IMR-90 (cell line): ENCODE measurements around the gene SDS. TPM values are rescaled to one million over a fixed set of nuclear protein-coding genes. Genes with fewer than 3 reads are reported as not detected.

Experiments used
- ATAC-seq: fragments of 200-7000 bp; cut with Tn5 transposase; 2 replicates; pipeline ENCODE4 v1.9.1; 2020; ENCODE audit warnings: low read depth, mild to moderate bottlenecking, moderate library complexity
- BruUV-seq: library from RNA; stranded (reverse); fragments of 400-500 nt; replicated peaks from 2 replicates; lab custom pipeline; 2021; lab: Mats Ljungman, UMichigan
- CTCF ChIA-PET: fragments of 300-600 bp; formaldehyde crosslinking; extraction: SDS; loops from one replicate; lab custom pipeline; 2021; ENCODE audit warnings: antibody characterized with exemption; lab: Yijun Ruan, JAX
- POLR2A ChIA-PET: fragments of 300-600 bp; sonication (Branson Sonifier 250); formaldehyde crosslinking; loops from one replicate; lab custom pipeline; 2022; ENCODE audit warnings: antibody characterized with exemption; ENCODE audit not compliant: unreplicated experiment; lab: Charles Lee
- DNase-seq: peaks from one replicate; pipeline ENCODE4 v3.0.0; 2013
- H2AFZ ChIP-seq: replicated peaks from 2 replicates; pipeline ENCODE3; 2013; ENCODE audit warnings: low read length, mild to moderate bottlenecking; ENCODE audit not compliant: poor library complexity
- H2AK5ac ChIP-seq: 2 replicates; pipeline ENCODE4 v1.6.1; 2013; ENCODE audit warnings: low read depth, low read length, inconsistent platforms
- H2AK9ac ChIP-seq: replicated peaks from 2 replicates; pipeline ENCODE3; 2013; ENCODE audit warnings: mild to moderate bottlenecking, low read depth, low read length, moderate library complexity; ENCODE audit not compliant: poor library complexity
- H2BK120ac ChIP-seq: 2 replicates; pipeline ENCODE4 v1.6.1; 2013; ENCODE audit warnings: low read depth, low read length, inconsistent platforms
- H2BK15ac ChIP-seq: 3 replicates; pipeline ENCODE4 v1.6.1; 2013; ENCODE audit warnings: low read depth, low read length, inconsistent platforms
- H2BK20ac ChIP-seq: 2 replicates; pipeline ENCODE4 v1.6.1; 2013; ENCODE audit warnings: low read depth, mild to moderate bottlenecking, inconsistent platforms, low read length, moderate library complexity
- H2BK5ac ChIP-seq: 2 replicates; pipeline ENCODE4 v1.6.1; 2013; ENCODE audit warnings: mild to moderate bottlenecking, low read depth, low read length, inconsistent platforms; ENCODE audit not compliant: poor library complexity, severe bottlenecking
- H3K14ac ChIP-seq: replicated peaks from 2 replicates; pipeline ENCODE4 v1.6.1; 2013; ENCODE audit warnings: low read depth, low read length, inconsistent platforms
- H3K18ac ChIP-seq: 2 replicates; pipeline ENCODE4 v1.6.1; 2013; ENCODE audit warnings: low read depth, low read length, control low read depth
- H3K23ac ChIP-seq: 2 replicates; pipeline ENCODE4 v1.6.1; 2013; ENCODE audit warnings: low read depth, low read length, inconsistent platforms
- H3K27ac ChIP-seq: 2 replicates; pipeline ENCODE4 v1.5.1; 2013; ENCODE audit warnings: mild to moderate bottlenecking, control low read depth, low read length; ENCODE audit not compliant: insufficient read depth
- H3K27me3 ChIP-seq: 2 replicates; pipeline ENCODE4 v1.6.1; 2013; ENCODE audit warnings: low read length; ENCODE audit not compliant: control insufficient read depth, insufficient read depth
- H3K36me3 ChIP-seq: 2 replicates; pipeline ENCODE4 v1.6.1; 2013; ENCODE audit warnings: low read length, mixed read lengths; ENCODE audit not compliant: control insufficient read depth, insufficient read depth
- H3K4ac ChIP-seq: 2 replicates; pipeline ENCODE4 v1.6.1; 2013; ENCODE audit warnings: low read depth, low read length, inconsistent platforms
- H3K4me1 ChIP-seq: 2 replicates; pipeline ENCODE4 v1.6.1; 2013; ENCODE audit warnings: low read length, mixed read lengths; ENCODE audit not compliant: control insufficient read depth, insufficient read depth
- H3K4me2 ChIP-seq: 2 replicates; pipeline ENCODE4 v1.6.1; 2013; ENCODE audit warnings: low read depth, mild to moderate bottlenecking, control low read depth, low read length, moderate library complexity
- H3K4me3 ChIP-seq: 2 replicates; pipeline ENCODE4 v1.5.1; 2013; ENCODE audit warnings: low read depth, mild to moderate bottlenecking, control low read depth, low read length, moderate library complexity; ENCODE audit not compliant: insufficient read depth
- H3K56ac ChIP-seq: 2 replicates; pipeline ENCODE4 v1.6.1; 2013; ENCODE audit warnings: low read length, inconsistent platforms; ENCODE audit not compliant: insufficient read depth; ENCODE audit errors: extremely low read depth
- H3K79me1 ChIP-seq, 2 experiments: 2 replicates each; pipeline ENCODE4 v1.6.1; 2013; ENCODE audit warnings: low read length in 2 of 2, inconsistent platforms in 1 of 2, low read depth in 1 of 2
- H3K9ac ChIP-seq: 2 replicates; pipeline ENCODE4 v1.6.1; 2013; ENCODE audit warnings: low read depth, low read length, control low read depth
- H3K9me1 ChIP-seq: 2 replicates; pipeline ENCODE4 v1.6.1; 2013; ENCODE audit warnings: low read length, inconsistent platforms; ENCODE audit not compliant: insufficient read depth
- H3K9me3 ChIP-seq: 2 replicates; pipeline ENCODE4 v1.6.1; 2013; ENCODE audit warnings: low read length; ENCODE audit not compliant: control insufficient read depth, insufficient read depth
- H4K20me1 ChIP-seq: 2 replicates; pipeline ENCODE4 v1.6.1; 2013; ENCODE audit warnings: low read length, inconsistent platforms; ENCODE audit not compliant: insufficient read depth
- H4K5ac ChIP-seq: 2 replicates; pipeline ENCODE4 v1.6.1; 2013; ENCODE audit warnings: mild to moderate bottlenecking, low read depth, low read length, control low read depth
- H4K8ac ChIP-seq, 2 experiments: 2 replicates each; pipeline ENCODE4 v1.6.1; 2013; ENCODE audit warnings: low read depth in 2 of 2, low read length in 2 of 2, control low read depth in 1 of 2, inconsistent platforms in 1 of 2
- H4K91ac ChIP-seq: 2 replicates; pipeline ENCODE4 v1.6.1; 2013; ENCODE audit warnings: low read depth, low read length, inconsistent platforms; ENCODE audit not compliant: insufficient read depth
- BHLHE40 ChIP-seq: fragments of 150-350 bp; IDR thresholded peaks from 2 replicates; pipeline ENCODE4 v1.6.1; 2016; ENCODE audit warnings: mild to moderate bottlenecking, low read depth, low read length
- CEBPB ChIP-seq: IDR thresholded peaks from 2 replicates; pipeline ENCODE4 v1.6.1; 2012; ENCODE audit warnings: low read depth, low read length, improper control_type of control experiment
- CHD1 ChIP-seq: IDR thresholded peaks from 2 replicates; pipeline ENCODE4 v1.6.1; 2012; ENCODE audit warnings: low read depth, low read length, improper control_type of control experiment
- CTCF ChIP-seq: conservative IDR thresholded peaks from 2 replicates; pipeline ENCODE4 v1.5.1; 2012; ENCODE audit warnings: mild to moderate bottlenecking, low read depth, low read length, improper control_type of control experiment
- ELK1 ChIP-seq: fragments of 150-350 bp; IDR thresholded peaks from 2 replicates; pipeline ENCODE4 v1.6.1; 2016; ENCODE audit warnings: low read depth, mild to moderate bottlenecking, low read length, moderate library complexity, borderline replicate concordance
- FOS ChIP-seq: fragments of 150-350 bp; IDR thresholded peaks from 2 replicates; pipeline ENCODE4 v1.6.1; 2016; ENCODE audit warnings: low read depth, low read length
- MAFK ChIP-seq: IDR thresholded peaks from 2 replicates; pipeline ENCODE4 v1.6.1; 2012; ENCODE audit warnings: low read depth, low read length, improper control_type of control experiment
- MAZ ChIP-seq: IDR thresholded peaks from 2 replicates; pipeline ENCODE4 v1.6.1; 2012; ENCODE audit warnings: low read depth, mild to moderate bottlenecking, low read length, improper control_type of control experiment, moderate library complexity, borderline replicate concordance
- MXI1 ChIP-seq: IDR thresholded peaks from 2 replicates; pipeline ENCODE4 v1.6.1; 2012; ENCODE audit warnings: low read depth, mild to moderate bottlenecking, low read length, moderate library complexity, borderline replicate concordance
- NFE2L2 ChIP-seq: fragments of 150-350 bp; IDR thresholded peaks from 2 replicates; pipeline ENCODE4 v1.6.1; 2016; ENCODE audit warnings: low read depth, mild to moderate bottlenecking, low read length
- POLR2A ChIP-seq: IDR thresholded peaks from 2 replicates; pipeline ENCODE4 v1.6.1; 2012; ENCODE audit warnings: mild to moderate bottlenecking, low read depth, low read length
- RAD21 ChIP-seq: IDR thresholded peaks from 2 replicates; pipeline ENCODE4 v1.6.1; 2012; ENCODE audit warnings: low read length, improper control_type of control experiment
- RCOR1 ChIP-seq: IDR thresholded peaks from 2 replicates; pipeline ENCODE4 v1.6.1; 2012; ENCODE audit warnings: mild to moderate bottlenecking, low read length, improper control_type of control experiment; ENCODE audit not compliant: insufficient replicate concordance
- RFX5 ChIP-seq: IDR thresholded peaks from 2 replicates; pipeline ENCODE4 v1.8.0; 2012; ENCODE audit warnings: low read depth, mild to moderate bottlenecking, low read length, moderate library complexity
- SMC3 ChIP-seq: fragments of 150-350 bp; IDR thresholded peaks from 2 replicates; pipeline ENCODE4 v1.6.1; 2016; ENCODE audit warnings: low read depth, mild to moderate bottlenecking, antibody characterized with exemption, low read length, moderate library complexity
- USF2 ChIP-seq: fragments of 150-350 bp; IDR thresholded peaks from 2 replicates; pipeline ENCODE4 v1.6.1; 2017; ENCODE audit warnings: mild to moderate bottlenecking, antibody characterized with exemption, low read length, low read depth
- WGBS, 2 experiments: methylation state at CpG; one replicate each; pipeline versions ENCODE4 v1.1.5 to v1.1.7; 2013; ENCODE audit warnings: missing lambda C conversion rate in 2 of 2; ENCODE audit not compliant: insufficient read length in 1 of 2; ENCODE audit errors: extremely low coverage in 2 of 2; 5-methylcytosine and 5-hydroxymethylcytosine counted together
- dilution Hi-C: fragments of 300-500 bp; cut with HindIII; formaldehyde crosslinking; loops from one replicate; pipeline ENCODE4 v1.14.3; 2018; ENCODE audit warnings: low sequenced_read_pairs; ENCODE audit not compliant: unreplicated experiment
- in situ Hi-C: fragments of 300-500 bp; cut with MboI; formaldehyde crosslinking; loops from 3 replicates; pipeline ENCODE4 v1.14.3; 2019; ENCODE audit warnings: low sequenced_read_pairs, inconsistent platforms, mixed read lengths
- intact Hi-C: fragments of 100-400 bp; cut with micrococcal nuclease; formaldehyde crosslinking; loops from 2 replicates; pipeline ENCODE4 v1.10.0; 2022
- polyA plus RNA-seq, 3 experiments: library from polyadenylated mRNA; depleted of rRNA; stranded (reverse); fragments of >200 nt; gene quantifications; 2 replicates each; pipeline ENCODE4 v1.2.3, GENCODE V29; 2012; ENCODE audit warnings: low replicate concordance in 1 of 3
- total RNA-seq: library from RNA; depleted of rRNA; stranded (reverse); fragments of >200 nt; gene quantifications from 2 replicates; pipeline ENCODE4 v1.2.3, GENCODE V29; 2012

Gene SDS
- total and polyA plus RNA-seq, 2 of the 4 experiments (the other 2 are of a cell fraction): not detected

- WGBS, 2 experiments: no CpG with 5 or more reads among the region's 6 CpGs
- CTCF ChIA-PET: interaction anchor here (1.1 kb wide), 1 partner anchor 32 kb away, joined by 5 read pairs; no protein-coding TSS in a partner anchor
Observed at GRCh38 chr12:113369391-113369985, 34.2 kb downstream of the SDS start.

More at GRCh38 chr12:113369391-113369985, 34.2 kb downstream of the SDS start:
- Histone ChIP-seq H3K9ac (no peak overlapping the region), H2AK5ac (no peak overlapping the region), H2AFZ (no peak overlapping the region), H3K4me1 (no peaks in the 10 kb centered on the region; the same call in 1 of the 2 replicates), H3K9me3 (no peaks in the 10 kb centered on the region), H3K18ac (no peak overlapping the region), H2BK15ac (no peak overlapping the region), H3K56ac (no peak overlapping the region), H3K27ac (no peak overlapping the region), H3K14ac (no peak overlapping the region), H3K4me3 (no peak overlapping the region), H2BK5ac (no peak overlapping the region), H2AK9ac (no peak overlapping the region), H3K4ac (no peak overlapping the region), H3K27me3 (no peaks in the 10 kb centered on the region), H4K20me1 (peaks cover 5% of the 10 kb centered on the region; the same call in 1 of the 2 replicates), H3K4me2 (no peak overlapping the region), H4K5ac (no peak overlapping the region), H4K8ac (no peak overlapping the region), H4K91ac (no peak overlapping the region), H3K9me1 (peaks cover 28% of the 10 kb centered on the region), H3K79me1 (peaks cover 0 to 22% of the 10 kb centered on the region in 2 experiments; a peak in 3 of 4 replicates), H3K23ac (no peak overlapping the region), H2BK120ac (no peak overlapping the region), H3K36me3 (peaks cover 9% of the 10 kb centered on the region), H2BK20ac (no peak overlapping the region)
- intact Hi-C loops (no loop called here), dilution Hi-C loops (no loop called here), in situ Hi-C loops (no loop called here)
- BruUV-seq: no TSS peak
- DNase-seq: no peak
- POLR2A ChIA-PET: no interaction called here
- no peak for ATAC-seq
- TF ChIP-seq FOS: no peak
- TF ChIP-seq SMC3: no peak
- TF ChIP-seq CHD1: no peak
- no peak for TF ChIP-seq CTCF
- TF ChIP-seq MAZ: no peak
- no peak for TF ChIP-seq RFX5
- no peak for TF ChIP-seq MAFK
- no peak for TF ChIP-seq CEBPB
- no peak for TF ChIP-seq NFE2L2
- TF ChIP-seq RCOR1: no peak
- TF ChIP-seq ELK1: no peak
- no peak for TF ChIP-seq BHLHE40
- no peak for TF ChIP-seq USF2
- no peak for TF ChIP-seq POLR2A
- TF ChIP-seq RAD21: no peak
- TF ChIP-seq MXI1: no peak
